Smooth muscle cell (in vitro differentiated cells): Measurements from ENCODE around the gene TFEC. TPM values are rescaled to one million over a fixed set of nuclear protein-coding genes. Genes with fewer than 3 reads are reported as not detected.

Experiments used
- DNase-seq: peaks from one replicate; lab custom pipeline; 2025; ENCODE audit not compliant: unreplicated experiment; lab: John Stamatoyannopoulos, UW
- H2AFZ ChIP-seq: fragments of 200-600 bp; sonication (generic); 2 replicates; pipeline ENCODE4 v1.6.0; 2016; ENCODE audit warnings: antibody characterized with exemption, low read depth, mild to moderate bottlenecking
- H3F3A ChIP-seq: fragments of 200-600 bp; sonication (generic); 2 replicates; pipeline ENCODE4 v1.6.0; 2017; ENCODE audit warnings: antibody characterized with exemption, low read depth
- H3K27ac ChIP-seq: fragments of 200-600 bp; sonication (generic); 2 replicates; pipeline ENCODE4 v1.5.1; 2016; ENCODE audit warnings: low read depth, mild to moderate bottlenecking
- H3K27me3 ChIP-seq: fragments of 200-600 bp; sonication (generic); 2 replicates; pipeline ENCODE4 v1.6.1; 2016; ENCODE audit warnings: low read depth, mild to moderate bottlenecking
- H3K36me3 ChIP-seq: fragments of 200-600 bp; sonication (generic); 2 replicates; pipeline ENCODE4 v1.5.1; 2016; ENCODE audit warnings: low read depth
- H3K4me1 ChIP-seq: fragments of 200-600 bp; sonication (generic); 2 replicates; pipeline ENCODE4 v1.5.1; 2016; ENCODE audit warnings: low read depth
- H3K4me2 ChIP-seq: fragments of 200-600 bp; sonication (generic); 2 replicates; pipeline ENCODE4 v1.6.0; 2016; ENCODE audit warnings: mild to moderate bottlenecking
- H3K4me3 ChIP-seq: fragments of 200-600 bp; sonication (generic); 2 replicates; pipeline ENCODE4 v1.5.1; 2016; ENCODE audit warnings: mild to moderate bottlenecking
- H3K79me2 ChIP-seq: fragments of 200-600 bp; sonication (generic); 2 replicates; pipeline ENCODE4 v1.6.0; 2016; ENCODE audit warnings: low read depth, mild to moderate bottlenecking
- H3K9ac ChIP-seq: fragments of 200-600 bp; sonication (generic); 2 replicates; pipeline ENCODE4 v1.6.0; 2016; ENCODE audit warnings: low read depth
- H3K9me3 ChIP-seq: fragments of 200-600 bp; sonication (generic); replicated peaks from 2 replicates; pipeline ENCODE4 v1.5.1; 2016; ENCODE audit warnings: low read depth
- H4K20me1 ChIP-seq: fragments of 200-600 bp; sonication (generic); 2 replicates; pipeline ENCODE4 v1.6.0; 2016; ENCODE audit warnings: low read depth
- WGBS: methylation state at CpG from one replicate; pipeline ENCODE4 v1.1.7; 2016; ENCODE audit warnings: low lambda C conversion rate; 5-methylcytosine and 5-hydroxymethylcytosine counted together
- polyA plus RNA-seq: library from polyadenylated mRNA; unstranded; fragments of >200 nt; fragmentation: Nextera tagmentation; extraction: Ambion mirVana; gene quantifications from 2 replicates; pipeline ENCODE4 v1.2.1, GENCODE V29; 2016
- total RNA-seq: library from RNA; depleted of rRNA; stranded (reverse); fragments of >200 nt; gene quantifications from 2 replicates; pipeline ENCODE4 v1.2.3, GENCODE V29; 2014
- TF ChIP-seq, protein P1 (sequence below): fragments of 200-600 bp; sonication (generic); IDR thresholded peaks from 2 replicates; pipeline ENCODE4 v1.5.1; 2017; ENCODE audit warnings: borderline replicate concordance, mild to moderate bottlenecking, antibody characterized with exemption; ENCODE audit not compliant: insufficient read depth, poor library complexity, severe bottlenecking

The TFEC gene
- total and polyA plus RNA-seq, 2 experiments from 2014 or later, result not detected

DNA sequence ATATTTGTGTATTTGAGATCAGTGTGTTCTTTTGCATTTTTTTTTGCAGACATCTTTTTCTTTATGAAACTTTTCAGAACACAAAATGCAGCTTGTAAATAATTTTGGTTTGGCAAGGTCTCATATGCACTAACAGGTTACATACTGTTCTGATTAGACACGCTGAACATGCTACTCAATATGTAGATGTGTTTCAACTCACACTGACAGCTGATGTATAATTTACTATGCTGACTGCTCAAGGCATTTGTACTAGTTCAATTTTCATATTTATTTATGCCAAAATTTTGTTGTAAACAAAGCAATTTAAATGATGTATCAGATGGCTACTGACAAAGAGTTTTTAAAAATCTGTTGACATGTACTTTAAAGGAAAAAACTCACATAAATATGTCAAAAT lies 123.8 kb downstream of the TFEC start:
- no peak overlapping the region for H3K4me3 ChIP-seq
- no peaks in the 10 kb centered on the region for H4K20me1 ChIP-seq
- no peak overlapping the region for H3K4me2 ChIP-seq
- no peaks in the 10 kb centered on the region for H3K9me3 ChIP-seq
- no peak overlapping the region for H3K27ac ChIP-seq
- H3F3A ChIP-seq, result no peaks in the 10 kb centered on the region
- H2AFZ ChIP-seq, result no peak overlapping the region
- H3K36me3 ChIP-seq, result no peaks in the 10 kb centered on the region
- no peaks in the 10 kb centered on the region for H3K27me3 ChIP-seq
- no peak for DNase-seq
- no peak overlapping the region for H3K9ac ChIP-seq
- 91% methylated on average over 1 of the region's 1 CpG for whole genome bisulfite sequencing
- H3K4me1 ChIP-seq, result no peaks in the 10 kb centered on the region
- no peaks in the 10 kb centered on the region for H3K79me2 ChIP-seq
- TF ChIP-seq, protein P1, sequence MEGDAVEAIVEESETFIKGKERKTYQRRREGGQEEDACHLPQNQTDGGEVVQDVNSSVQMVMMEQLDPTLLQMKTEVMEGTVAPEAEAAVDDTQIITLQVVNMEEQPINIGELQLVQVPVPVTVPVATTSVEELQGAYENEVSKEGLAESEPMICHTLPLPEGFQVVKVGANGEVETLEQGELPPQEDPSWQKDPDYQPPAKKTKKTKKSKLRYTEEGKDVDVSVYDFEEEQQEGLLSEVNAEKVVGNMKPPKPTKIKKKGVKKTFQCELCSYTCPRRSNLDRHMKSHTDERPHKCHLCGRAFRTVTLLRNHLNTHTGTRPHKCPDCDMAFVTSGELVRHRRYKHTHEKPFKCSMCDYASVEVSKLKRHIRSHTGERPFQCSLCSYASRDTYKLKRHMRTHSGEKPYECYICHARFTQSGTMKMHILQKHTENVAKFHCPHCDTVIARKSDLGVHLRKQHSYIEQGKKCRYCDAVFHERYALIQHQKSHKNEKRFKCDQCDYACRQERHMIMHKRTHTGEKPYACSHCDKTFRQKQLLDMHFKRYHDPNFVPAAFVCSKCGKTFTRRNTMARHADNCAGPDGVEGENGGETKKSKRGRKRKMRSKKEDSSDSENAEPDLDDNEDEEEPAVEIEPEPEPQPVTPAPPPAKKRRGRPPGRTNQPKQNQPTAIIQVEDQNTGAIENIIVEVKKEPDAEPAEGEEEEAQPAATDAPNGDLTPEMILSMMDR, result no peak

DNA sequence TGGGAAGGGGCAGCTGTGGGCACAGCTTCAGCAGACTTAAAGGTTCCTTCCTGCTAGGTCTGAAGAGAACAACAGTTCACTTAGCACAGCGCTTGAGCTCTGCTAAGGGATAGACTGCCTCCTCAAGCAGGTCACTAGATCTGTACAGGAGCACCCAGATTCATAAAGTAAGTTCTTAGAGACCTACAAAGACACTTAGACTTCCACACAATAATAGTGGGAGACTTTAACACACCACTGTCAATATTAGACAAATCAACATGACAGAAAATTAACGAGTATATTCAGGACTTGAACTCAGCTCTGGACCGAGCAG lies 140.9 kb downstream of the TFEC start:
- H3K27ac ChIP-seq, result no peak overlapping the region
- H3F3A ChIP-seq, result no peaks in the 10 kb centered on the region
- no peaks in the 10 kb centered on the region for H3K79me2 ChIP-seq
- whole genome bisulfite sequencing, result 91% methylated on average over 3 of the region's 3 CpGs
- TF ChIP-seq, protein P1, result no peak
- DNase-seq, result no peak
- no peaks in the 10 kb centered on the region for H3K36me3 ChIP-seq
- no peak overlapping the region for H2AFZ ChIP-seq
- no peaks in the 10 kb centered on the region for H3K27me3 ChIP-seq
- no peaks in the 10 kb centered on the region for H3K4me1 ChIP-seq
- no peaks in the 10 kb centered on the region for H4K20me1 ChIP-seq
- no peak overlapping the region for H3K4me3 ChIP-seq
- no peaks in the 10 kb centered on the region for H3K9me3 ChIP-seq
- no peak overlapping the region for H3K4me2 ChIP-seq
- no peak overlapping the region for H3K9ac ChIP-seq

DNA sequence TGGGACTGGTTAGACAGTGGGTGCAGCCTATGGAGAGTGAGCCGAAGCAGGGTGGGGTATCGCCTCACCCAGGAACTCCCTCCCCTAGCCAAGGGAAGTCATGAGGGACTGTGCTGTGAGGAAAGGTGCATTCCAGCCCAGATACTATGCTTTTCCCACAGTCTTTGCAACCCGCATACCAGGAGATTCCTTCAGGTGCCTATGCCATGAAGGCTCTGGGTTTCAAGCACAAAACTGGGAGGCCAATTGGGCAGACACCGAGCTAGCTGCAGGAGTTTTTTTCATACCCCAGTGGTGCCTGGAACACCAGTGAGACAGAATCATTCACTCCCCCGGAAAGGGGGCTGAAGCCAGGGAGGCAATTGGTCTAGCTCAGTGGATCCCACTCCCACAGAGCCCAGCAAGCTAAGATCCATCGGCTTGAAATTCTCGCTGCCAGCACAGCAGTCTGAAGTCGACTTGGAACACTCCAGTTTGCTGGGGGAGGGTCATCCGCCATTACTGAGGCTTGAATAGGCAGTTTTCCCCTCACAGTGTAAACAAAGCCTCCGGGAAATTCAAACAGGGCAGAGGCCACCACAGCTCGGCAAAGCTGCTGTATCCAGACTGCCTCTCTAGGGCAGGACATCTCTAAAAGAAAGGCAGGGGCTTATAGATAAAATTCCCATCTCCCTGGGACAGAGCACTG lies 141.4 kb downstream of the TFEC start:
- H3F3A ChIP-seq, result no peaks in the 10 kb centered on the region

DNA sequence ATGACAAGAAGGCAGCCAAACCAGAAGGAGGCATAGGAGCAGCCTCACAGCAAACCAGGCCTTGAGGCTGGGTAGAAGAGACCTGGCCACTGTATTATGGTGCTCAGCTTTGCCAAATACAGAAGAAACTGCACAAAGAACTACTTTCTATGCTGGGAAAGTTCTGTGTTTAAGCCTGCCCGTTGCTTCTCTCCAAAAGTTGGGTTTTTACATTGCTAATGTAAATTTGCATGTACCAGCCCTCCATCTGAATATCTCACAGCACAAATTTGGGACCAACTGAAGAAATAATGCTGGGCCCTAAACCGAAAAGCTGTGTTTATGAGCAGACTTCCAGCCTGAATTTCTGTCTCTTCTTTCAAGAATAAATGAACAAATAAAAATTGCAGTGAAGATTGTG lies 145.0 kb downstream of the TFEC start:
- Histone ChIP-seq H3K9me3 (no peaks in the 10 kb centered on the region), H3K4me3 (no peak overlapping the region), H2AFZ (no peak overlapping the region), H3K27me3 (no peaks in the 10 kb centered on the region), H3F3A (no peaks in the 10 kb centered on the region), H3K4me1 (no peaks in the 10 kb centered on the region), H4K20me1 (no peaks in the 10 kb centered on the region), H3K4me2 (no peak overlapping the region), H3K9ac (no peak overlapping the region), H3K36me3 (no peaks in the 10 kb centered on the region), H3K27ac (no peak overlapping the region), H3K79me2 (no peaks in the 10 kb centered on the region)
- WGBS, result 77% methylated on average over 2 of the region's 2 CpGs
- TF ChIP-seq, protein P1, result no peak
- no peak for DNase-seq

More for the DNA sequence above, 141.4 kb downstream of the TFEC start:
- no peaks in the 10 kb centered on the region for H3K9me3 ChIP-seq
- no peaks in the 10 kb centered on the region for H3K79me2 ChIP-seq
- H3K4me2 ChIP-seq, result no peak overlapping the region
- no peak overlapping the region for H3K9ac ChIP-seq
- H3K4me1 ChIP-seq, result no peaks in the 10 kb centered on the region
- no peak overlapping the region for H3K4me3 ChIP-seq
- H3K27ac ChIP-seq, result no peak overlapping the region
- 89% methylated on average over 11 of the region's 11 CpGs for WGBS
- no peaks in the 10 kb centered on the region for H3K36me3 ChIP-seq
- TF ChIP-seq, protein P1, result no peak
- H4K20me1 ChIP-seq, result no peaks in the 10 kb centered on the region
- no peak for DNase-seq
- H2AFZ ChIP-seq, result no peak overlapping the region
- H3K27me3 ChIP-seq, result no peaks in the 10 kb centered on the region

Other genes starting within 250 kb of the TFEC start
- gene TES, start 179.8 kb upstream of the TFEC start, total RNA-seq, result 149 and 167 TPM in 2 replicates
- gene TES, start 179.8 kb upstream of the TFEC start, polyA plus RNA-seq, result 74.6 and 107 TPM in 2 replicates